Activated T-cell treated with anti-CD3 and anti-CD28 coated beads for 24 hours (primary cell): ENCODE measurements around the gene SOX18.

ENCODE experiments used
- DNase-seq: peaks from one replicate; pipeline ENCODE4 v3.0.0-alpha.2; 2020; ENCODE audit warnings: low read depth

Gene SOX18

GRCh38 chr20:64067733-64068307, 18.4 kb upstream of the SOX18 start:
- no peak for DNase-seq

GRCh38 chr20:64067005-64067632, 17.7 kb upstream of the SOX18 start:
- no peak for DNase-seq

- DNase-seq = no peak
Measured at GRCh38 chr20:64065974-64066343, 16.5 kb upstream of the SOX18 start.

DNA sequence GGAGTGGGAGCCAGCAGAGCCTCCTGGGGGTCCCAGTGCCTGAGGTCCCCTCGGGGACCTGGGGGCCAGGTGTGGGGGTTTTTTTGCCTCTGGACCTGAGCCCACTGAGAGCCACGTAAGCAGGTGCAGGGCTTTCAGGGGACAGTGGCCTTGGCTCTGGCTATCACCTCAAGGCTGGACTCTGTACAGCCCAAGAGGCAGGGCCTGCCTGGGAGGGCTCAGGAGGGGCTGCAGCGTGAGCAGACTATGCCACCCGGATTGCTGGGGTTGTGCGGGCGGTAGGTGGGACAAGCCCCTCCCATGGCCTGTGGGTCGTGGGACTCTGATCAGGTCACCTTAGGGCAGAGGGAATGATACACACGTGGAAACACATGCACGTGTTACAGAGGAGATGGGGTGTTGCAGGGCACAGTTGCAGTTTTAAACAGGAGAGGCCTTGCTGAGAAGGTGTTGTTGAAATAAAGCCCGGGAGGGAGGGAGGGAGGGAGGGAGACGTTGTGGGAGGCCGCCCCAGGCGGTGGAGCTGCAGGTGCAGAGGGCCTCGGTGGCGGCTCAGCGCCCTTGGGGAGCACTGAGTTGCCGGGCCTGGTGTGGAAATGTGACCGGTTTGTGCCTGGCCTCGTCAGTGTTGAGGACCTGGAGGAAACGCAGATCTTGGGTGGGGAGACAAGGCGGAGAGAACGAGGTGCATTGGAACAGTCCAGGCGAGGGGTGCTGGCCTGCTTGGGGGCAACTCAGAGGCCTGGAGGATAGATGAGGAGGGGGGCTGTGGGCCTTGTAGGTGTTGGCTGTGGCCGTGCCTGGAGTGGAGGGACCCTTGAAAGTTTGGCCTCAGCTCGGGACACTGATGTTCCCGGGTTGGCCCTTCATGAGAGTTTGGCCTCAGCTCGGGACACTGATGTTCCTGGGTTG, 15.9 kb upstream of the SOX18 start:
- no peak for DNase-seq

DNA sequence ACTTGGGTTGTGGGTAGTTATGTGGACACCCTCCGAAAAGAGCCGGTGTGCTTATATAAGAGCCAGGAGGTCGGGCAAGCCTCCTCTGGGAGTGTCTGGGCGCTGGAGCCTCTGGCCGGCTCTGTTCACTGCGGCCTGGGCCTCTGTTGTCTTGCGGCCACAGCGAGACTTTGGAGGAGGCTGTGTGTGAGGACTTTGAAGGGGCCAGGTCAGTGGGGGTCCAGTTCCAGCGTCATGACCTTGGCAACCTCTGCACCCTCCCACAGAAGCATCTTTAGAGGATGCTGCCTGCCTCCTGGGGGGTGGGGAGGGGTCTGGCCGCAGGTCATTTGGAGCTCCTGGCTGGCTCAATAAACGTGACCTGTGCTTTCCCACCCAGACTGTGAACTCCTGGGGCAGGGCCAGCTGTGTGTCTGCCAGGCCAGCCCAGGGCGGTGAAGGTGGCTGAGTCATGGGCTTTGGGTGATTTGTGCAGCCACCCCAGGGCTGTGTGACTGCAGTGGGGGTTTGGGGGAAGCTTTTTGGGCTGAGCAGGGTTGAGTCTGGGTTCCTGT, 14.8 kb upstream of the SOX18 start:
- no peak for DNase-seq

GRCh38 chr20:64063389-64064144, 14.1 kb upstream of the SOX18 start:
- DNase-seq = no peak

- peak; percentile 91 for DNase-seq
Measured at GRCh38 chr20:64062596-64063388, 13.4 kb upstream of the SOX18 start, which contains the start of gene TCEA2. Gene TCEA2, plus strand, starts transcription at chr20:64063198. Its CDS starts 115 bp downstream, at chr20:64063313.

DNA sequence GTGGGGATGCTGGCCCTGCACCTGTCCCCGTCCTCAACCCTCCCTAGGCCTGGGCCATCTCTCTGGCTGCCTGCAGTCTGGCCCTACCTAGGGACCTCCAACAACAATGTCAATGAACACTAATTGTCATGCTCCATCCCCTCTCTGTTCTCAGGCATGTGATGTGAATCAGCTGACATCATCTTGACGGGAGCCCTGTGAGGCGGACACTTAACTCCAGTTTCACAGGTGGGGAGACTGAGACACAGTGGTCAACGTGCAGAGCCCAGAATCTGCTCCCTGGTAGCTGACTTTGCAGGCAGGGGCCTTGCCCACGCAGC, 12.8 kb upstream of the SOX18 start:
- DNase-seq = no peak

DNA sequence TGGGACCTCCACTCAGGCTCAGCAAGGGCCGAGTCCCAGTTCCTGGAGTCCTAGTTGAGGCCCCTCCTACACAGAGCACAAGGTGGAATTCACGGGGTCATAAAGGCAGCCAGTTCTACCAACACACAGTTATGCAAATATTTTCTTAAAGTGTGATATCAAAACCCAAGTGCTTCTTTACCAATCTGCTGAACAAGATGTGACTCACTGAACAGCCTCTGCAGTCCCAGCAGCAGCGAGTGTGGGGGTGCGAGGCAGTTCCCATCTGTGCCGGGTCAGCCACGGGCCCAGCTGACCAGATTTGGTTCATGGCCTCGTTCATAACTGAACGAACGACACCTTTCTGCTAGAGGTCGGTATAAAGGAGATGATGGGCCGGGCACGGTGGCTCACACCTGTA, 9.1 kb upstream of the SOX18 start:
- no peak for DNase-seq

DNA sequence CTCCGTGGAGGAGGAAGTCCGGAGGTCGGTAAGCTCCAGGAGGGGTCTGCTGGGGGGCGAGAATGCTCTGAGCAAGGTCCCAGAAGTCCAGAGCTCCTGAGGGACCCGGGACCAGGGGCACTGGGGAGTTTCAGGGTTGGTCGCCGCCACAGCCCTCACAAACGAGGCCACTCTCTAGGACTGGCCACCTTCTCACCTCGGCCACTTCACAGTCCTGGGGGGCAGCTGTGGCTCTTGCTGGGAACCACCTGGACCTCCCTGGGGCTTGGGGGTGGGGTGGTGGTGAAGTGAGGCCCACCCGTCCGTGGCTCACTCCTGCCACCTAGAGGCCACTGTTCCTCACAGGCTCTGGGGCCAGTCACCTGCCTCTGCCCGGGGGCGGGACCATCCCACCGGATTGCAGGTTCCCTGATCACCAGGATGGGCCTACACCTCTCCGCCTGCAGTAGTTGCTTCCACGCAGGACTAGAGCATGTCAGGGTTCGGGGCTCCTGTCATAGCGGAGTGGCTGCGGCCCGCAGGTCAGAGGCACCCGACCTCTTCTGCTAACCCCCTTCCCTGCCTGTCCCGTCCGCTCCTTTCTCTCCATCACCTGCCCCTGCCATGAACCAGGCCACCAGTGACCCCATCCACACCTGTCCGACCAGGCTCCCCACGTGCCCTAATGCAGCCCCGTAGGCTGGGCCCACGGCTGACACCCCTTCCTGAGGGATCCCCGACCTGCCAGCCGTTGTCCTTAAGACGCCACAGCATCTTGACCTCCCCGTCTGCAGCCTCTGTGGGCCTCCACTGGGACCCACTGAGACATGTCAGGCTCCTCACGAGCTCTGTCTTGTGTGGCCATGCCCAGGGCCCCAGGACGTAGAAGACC, 8.4 kb upstream of the SOX18 start:
- peak; percentile 77 for DNase-seq

- no peak for DNase-seq
Measured at GRCh38 chr20:64056889-64057627, 7.6 kb upstream of the SOX18 start.

DNA sequence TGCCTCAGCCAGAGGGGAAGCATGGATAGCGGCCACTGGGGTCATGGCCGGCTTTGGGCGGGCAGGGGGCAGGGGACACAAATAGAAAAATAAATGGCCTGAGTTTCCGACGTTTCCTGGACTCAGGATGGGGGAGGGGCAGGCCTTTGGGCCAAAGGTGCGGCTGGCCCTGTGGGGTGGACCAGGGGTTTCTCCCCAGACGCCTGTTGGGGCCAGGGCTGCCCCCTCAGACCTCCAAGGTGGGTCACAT, 7.1 kb upstream of the SOX18 start:
- DNase-seq = no peak

- no peak for DNase-seq
Measured at GRCh38 chr20:64055893-64056638, 6.6 kb upstream of the SOX18 start.

GRCh38 chr20:64055396-64055892, 6.0 kb upstream of the SOX18 start:
- DNase-seq = no peak

DNA sequence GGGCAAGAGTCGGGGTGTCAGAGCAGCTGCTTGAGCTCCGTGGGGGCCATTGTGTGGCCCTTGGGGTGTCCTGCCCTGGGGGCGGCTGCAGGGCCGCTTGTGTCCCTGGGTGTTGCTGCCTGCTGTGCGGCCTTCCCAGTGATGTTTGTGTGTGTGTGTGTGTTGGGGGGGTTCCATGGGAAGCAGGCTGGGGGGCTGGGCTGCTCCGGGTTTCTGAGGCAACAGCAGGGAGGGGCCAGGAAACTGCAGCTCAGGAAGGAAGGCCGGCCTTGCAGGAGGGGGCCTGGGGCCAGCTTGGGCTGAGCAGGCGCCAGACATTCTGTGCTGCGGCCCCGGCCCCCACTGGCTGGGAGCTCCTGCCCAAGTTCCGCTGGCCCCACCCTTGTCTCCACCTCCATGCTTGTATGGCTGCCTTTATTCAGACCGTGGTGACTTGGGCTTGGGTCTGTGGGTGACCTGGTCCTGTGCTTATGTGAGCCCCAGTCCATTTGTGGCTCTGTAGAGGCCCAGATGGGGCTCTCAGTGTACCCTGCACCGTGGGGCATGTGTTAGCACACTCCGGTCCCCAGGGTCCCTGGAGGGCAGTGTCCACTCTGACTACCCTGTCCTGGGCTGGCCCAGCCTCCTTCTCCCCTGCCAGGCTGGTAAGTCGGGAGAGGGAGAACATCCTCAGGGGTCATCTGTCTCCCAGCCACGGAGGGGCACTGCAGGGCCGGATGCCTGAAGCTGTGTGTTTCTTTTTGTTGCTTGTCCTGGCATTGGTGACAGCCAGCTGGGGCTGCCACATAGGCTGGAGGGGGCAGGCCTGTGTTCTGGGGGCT, 4.6 kb upstream of the SOX18 start:
- DNase-seq = no peak

DNA sequence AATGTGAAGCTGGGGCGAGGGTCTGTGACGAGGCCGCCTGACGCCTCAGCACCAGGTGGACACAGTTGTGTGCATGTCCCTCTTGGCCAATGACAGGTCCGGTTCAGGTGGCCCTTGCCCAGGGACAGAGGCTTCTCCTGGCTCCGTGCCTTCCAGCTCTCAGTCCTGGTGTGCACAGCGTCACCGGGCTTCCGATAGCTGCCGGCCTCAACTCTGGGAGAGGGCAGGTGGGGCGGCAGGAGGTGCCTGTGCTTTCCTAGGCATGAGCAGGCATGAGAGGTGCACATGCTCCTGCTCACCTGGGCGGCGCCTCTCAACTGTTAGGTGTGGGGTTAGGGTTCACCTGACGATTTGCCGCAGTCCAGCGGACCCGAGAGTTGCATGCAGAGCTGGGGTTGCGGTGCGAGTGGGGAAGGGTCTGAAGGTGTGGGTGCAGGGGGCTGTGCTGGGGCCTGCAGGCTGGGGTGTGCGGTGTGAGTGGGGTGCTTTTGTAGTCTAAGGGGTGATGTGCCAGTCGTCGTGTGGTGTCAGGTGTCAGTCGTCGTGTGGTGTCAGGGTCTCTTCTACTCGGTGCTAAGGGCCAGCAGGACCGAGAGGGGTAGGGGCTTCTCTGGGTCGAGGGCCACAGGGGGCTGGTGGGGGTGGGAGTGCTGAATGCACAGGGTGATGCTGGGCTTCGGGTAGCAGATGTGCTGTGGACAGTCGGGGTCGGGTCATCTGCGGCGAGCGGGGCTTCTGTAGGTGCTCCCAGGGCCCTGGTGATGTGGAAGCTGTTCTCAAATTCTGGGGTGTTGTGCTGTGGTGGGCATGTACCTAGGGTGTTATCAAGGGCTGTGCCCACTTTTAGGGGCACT, 3.8 kb upstream of the SOX18 start:
- no peak for DNase-seq

GRCh38 chr20:64052326-64052722, 2.9 kb upstream of the SOX18 start:
- no peak for DNase-seq
